SU-DHL-6 (cell line): ENCODE results near the gene MAP2K5.
A peak's percentile ranks its signal among the peaks of the same experiment; 100 is the strongest.

Experiments used
- H2AFZ ChIP-seq: fragments of 200-600 bp; sonication (generic); 2 replicates; pipeline ENCODE4 v1.6.1; 2014; ENCODE audit warnings: low read depth, mild to moderate bottlenecking, moderate library complexity, mixed read lengths, antibody characterized with exemption, low read length; ENCODE audit not compliant: severe bottlenecking
- H3F3A ChIP-seq: fragments of 200-600 bp; shearing (Covaris generic); 2 replicates; pipeline ENCODE4 v1.6.0; 2016; ENCODE audit warnings: antibody characterized with exemption, mild to moderate bottlenecking; ENCODE audit not compliant: insufficient read depth
- H3K27ac ChIP-seq: fragments of 200-600 bp; sonication (generic); 2 replicates; pipeline ENCODE4 v1.5.1; 2016; ENCODE audit warnings: low read depth, mild to moderate bottlenecking, low read length, moderate library complexity, mixed read lengths
- H3K27me3 ChIP-seq: fragments of 200-600 bp; sonication (generic), shearing (Covaris generic); 2 replicates; pipeline ENCODE4 v1.6.0; 2014; ENCODE audit warnings: mild to moderate bottlenecking, low read length
- H3K36me3 ChIP-seq: fragments of 200-600 bp; sonication (generic); 2 replicates; pipeline ENCODE4 v1.6.1; 2014; ENCODE audit warnings: mild to moderate bottlenecking, low read length, mixed read lengths
- H3K4me2 ChIP-seq: fragments of 300-600, 200-600 bp; shearing (Covaris generic), sonication (generic); 2 replicates; pipeline ENCODE4 v1.6.0; 2014; ENCODE audit warnings: low read length, low read depth, mild to moderate bottlenecking; ENCODE audit not compliant: poor library complexity, severe bottlenecking
- H3K4me3 ChIP-seq: fragments of 200-600 bp; sonication (generic); 2 replicates; pipeline ENCODE4 v1.5.1; 2014; ENCODE audit warnings: antibody characterized with exemption, low read length, mild to moderate bottlenecking, mixed read lengths; ENCODE audit not compliant: insufficient read depth, poor library complexity, severe bottlenecking
- H3K79me2 ChIP-seq: fragments of 200-600 bp; sonication (generic); 2 replicates; pipeline ENCODE4 v1.6.1; 2014; ENCODE audit warnings: mild to moderate bottlenecking, low read length, moderate library complexity; ENCODE audit not compliant: insufficient read depth
- H3K9ac ChIP-seq: fragments of 200-600 bp; sonication (generic); 2 replicates; pipeline ENCODE4 v1.7.0; 2014; ENCODE audit warnings: mild to moderate bottlenecking, low read length
- H3K9me2 ChIP-seq: fragments of 200-600 bp; sonication (generic); replicated peaks from 2 replicates; pipeline ENCODE4 v1.6.1; 2014; ENCODE audit warnings: low read length; ENCODE audit not compliant: insufficient read depth
- H3K9me3 ChIP-seq: fragments of 200-600 bp; sonication (generic); 2 replicates; pipeline ENCODE4 v1.6.1; 2014; ENCODE audit warnings: low read length, mixed read lengths; ENCODE audit not compliant: insufficient read depth
- H4K20me1 ChIP-seq: fragments of 200-600 bp; sonication (generic); 2 replicates; pipeline ENCODE4 v1.6.1; 2014; ENCODE audit warnings: low read depth, mild to moderate bottlenecking, antibody characterized with exemption, low read length, moderate library complexity, mixed read lengths
- EZH2phosphoT487 ChIP-seq: fragments of 200-600 bp; sonication (generic), shearing (Covaris generic); conservative IDR thresholded peaks from 2 replicates; pipeline ENCODE4 v1.6.1; 2018; ENCODE audit warnings: mild to moderate bottlenecking, antibody characterized with exemption, low read length, moderate library complexity, mixed read lengths
- TF ChIP-seq, protein P1 (sequence below): fragments of 200-600 bp; sonication (generic); IDR thresholded peaks from one replicate; pipeline ENCODE4 v1.5.1; 2017; ENCODE audit warnings: antibody characterized with exemption, mild to moderate bottlenecking, low read length, moderate library complexity; ENCODE audit not compliant: insufficient read depth, poor library complexity, severe bottlenecking

Gene MAP2K5

DNA sequence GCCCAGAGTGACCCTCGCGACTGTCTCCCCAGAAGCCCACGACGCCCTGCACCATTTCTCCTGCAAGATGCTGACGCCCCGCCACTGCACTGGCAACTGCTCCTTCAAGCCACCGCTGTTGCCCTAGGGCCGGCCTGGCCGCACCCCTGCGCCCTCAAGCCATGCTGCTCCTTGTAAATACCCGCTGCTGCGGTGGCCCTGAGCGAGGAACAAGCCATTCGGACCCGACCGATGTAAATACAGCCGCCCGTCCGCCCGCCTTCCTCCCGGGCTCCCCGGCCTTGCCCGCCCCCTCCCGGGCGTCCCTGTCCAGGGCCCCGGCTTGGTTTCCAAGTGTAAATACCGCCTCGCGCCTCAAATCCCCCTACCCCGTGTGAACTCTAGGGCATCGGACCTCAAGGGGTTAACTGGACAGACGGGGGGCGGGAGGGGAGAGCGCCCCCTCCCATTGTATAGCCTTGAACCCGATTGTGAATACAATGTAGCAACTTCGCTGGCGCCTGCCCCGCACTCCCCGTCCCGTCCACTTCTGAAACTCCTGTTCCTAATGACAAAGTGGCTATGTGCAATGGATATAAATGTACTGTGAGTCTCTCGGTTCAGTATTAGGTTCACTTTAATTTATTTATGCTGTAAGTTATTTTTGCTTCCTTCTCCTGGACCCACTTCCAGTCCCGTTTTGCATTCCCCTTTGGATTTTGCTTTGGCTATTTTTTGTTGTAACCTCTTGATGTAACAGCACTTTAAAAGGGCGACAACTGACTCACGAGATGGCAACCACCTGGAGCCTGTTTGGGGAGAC, 291.4 kb downstream of the MAP2K5 start:
- Histone ChIP-seq H3K9me3 (no peaks in the 10 kb centered on the region), H3F3A (no peaks in the 10 kb centered on the region), H3K36me3 (no peaks in the 10 kb centered on the region), H3K9ac (no peak overlapping the region), H3K4me3 (no peak overlapping the region), H3K27me3 (no peaks in the 10 kb centered on the region), H3K79me2 (no peaks in the 10 kb centered on the region), H4K20me1 (no peaks in the 10 kb centered on the region), H3K4me2 (peak overlapping the region; percentile 42), H3K27ac (no peak overlapping the region), H2AFZ (no peak overlapping the region), H3K9me2 (no peaks in the 10 kb centered on the region)
- TF ChIP-seq EZH2phosphoT487, result 0 out of 2 replicates have a peak, but pooled peaks have one; percentile 15
- TF ChIP-seq, protein P1, sequence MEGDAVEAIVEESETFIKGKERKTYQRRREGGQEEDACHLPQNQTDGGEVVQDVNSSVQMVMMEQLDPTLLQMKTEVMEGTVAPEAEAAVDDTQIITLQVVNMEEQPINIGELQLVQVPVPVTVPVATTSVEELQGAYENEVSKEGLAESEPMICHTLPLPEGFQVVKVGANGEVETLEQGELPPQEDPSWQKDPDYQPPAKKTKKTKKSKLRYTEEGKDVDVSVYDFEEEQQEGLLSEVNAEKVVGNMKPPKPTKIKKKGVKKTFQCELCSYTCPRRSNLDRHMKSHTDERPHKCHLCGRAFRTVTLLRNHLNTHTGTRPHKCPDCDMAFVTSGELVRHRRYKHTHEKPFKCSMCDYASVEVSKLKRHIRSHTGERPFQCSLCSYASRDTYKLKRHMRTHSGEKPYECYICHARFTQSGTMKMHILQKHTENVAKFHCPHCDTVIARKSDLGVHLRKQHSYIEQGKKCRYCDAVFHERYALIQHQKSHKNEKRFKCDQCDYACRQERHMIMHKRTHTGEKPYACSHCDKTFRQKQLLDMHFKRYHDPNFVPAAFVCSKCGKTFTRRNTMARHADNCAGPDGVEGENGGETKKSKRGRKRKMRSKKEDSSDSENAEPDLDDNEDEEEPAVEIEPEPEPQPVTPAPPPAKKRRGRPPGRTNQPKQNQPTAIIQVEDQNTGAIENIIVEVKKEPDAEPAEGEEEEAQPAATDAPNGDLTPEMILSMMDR, result peak; percentile 52

GRCh38 chr15:67834581-67835296, 292.2 kb downstream of the MAP2K5 start:
- H3K27ac ChIP-seq, result no peak overlapping the region
- H3K4me2 ChIP-seq, result peak overlapping the region; percentile 42
- H3K79me2 ChIP-seq, result no peaks in the 10 kb centered on the region
- H3K36me3 ChIP-seq, result no peaks in the 10 kb centered on the region
- no peaks in the 10 kb centered on the region for H3F3A ChIP-seq
- H3K9me3 ChIP-seq, result no peaks in the 10 kb centered on the region
- peak overlapping the region; percentile 11 for H3K4me3 ChIP-seq
- TF ChIP-seq, protein P1, result no peak
- TF ChIP-seq EZH2phosphoT487, result no peak
- H4K20me1 ChIP-seq, result no peaks in the 10 kb centered on the region
- H3K9me2 ChIP-seq, result no peaks in the 10 kb centered on the region
- no peaks in the 10 kb centered on the region for H3K27me3 ChIP-seq
- no peak overlapping the region for H3K9ac ChIP-seq
- H2AFZ ChIP-seq, result no peak overlapping the region

- H3K9ac ChIP-seq, result peak overlapping the region; percentile 31
- H3K4me2 ChIP-seq, result peak overlapping the region; percentile 63
- no peaks in the 10 kb centered on the region for H3K79me2 ChIP-seq
- H3K9me2 ChIP-seq, result no peaks in the 10 kb centered on the region
- no peaks in the 10 kb centered on the region for H3K36me3 ChIP-seq
- no peak overlapping the region for H3K27ac ChIP-seq
- no peak for TF ChIP-seq EZH2phosphoT487
- TF ChIP-seq, protein P1, result no peak
- H3K9me3 ChIP-seq, result no peaks in the 10 kb centered on the region
- no peaks in the 10 kb centered on the region for H4K20me1 ChIP-seq
- peak overlapping the region; percentile 87 for H2AFZ ChIP-seq
- no peaks in the 10 kb centered on the region for H3F3A ChIP-seq
- H3K27me3 ChIP-seq, result no peaks in the 10 kb centered on the region
- H3K4me3 ChIP-seq, result peak overlapping the region; percentile 41
Observed at GRCh38 chr15:67835297-67836133, 293.0 kb downstream of the MAP2K5 start.
